GM08714 (cell line): ENCODE measurements around the gene STAB1.

Experiments
- H3K4me3 ChIP-seq: fragments of 200-500 bp; sonication (Bioruptor generic); 2 replicates; pipeline ENCODE4 v1.5.1; 2014; ENCODE audit warnings: mild to moderate bottlenecking, low read length, inconsistent platforms
- ZNF274 ChIP-seq: IDR thresholded peaks from 2 replicates; pipeline ENCODE4 v1.6.1; 2012; ENCODE audit warnings: mild to moderate bottlenecking, low read depth, low read length

Gene STAB1

DNA sequence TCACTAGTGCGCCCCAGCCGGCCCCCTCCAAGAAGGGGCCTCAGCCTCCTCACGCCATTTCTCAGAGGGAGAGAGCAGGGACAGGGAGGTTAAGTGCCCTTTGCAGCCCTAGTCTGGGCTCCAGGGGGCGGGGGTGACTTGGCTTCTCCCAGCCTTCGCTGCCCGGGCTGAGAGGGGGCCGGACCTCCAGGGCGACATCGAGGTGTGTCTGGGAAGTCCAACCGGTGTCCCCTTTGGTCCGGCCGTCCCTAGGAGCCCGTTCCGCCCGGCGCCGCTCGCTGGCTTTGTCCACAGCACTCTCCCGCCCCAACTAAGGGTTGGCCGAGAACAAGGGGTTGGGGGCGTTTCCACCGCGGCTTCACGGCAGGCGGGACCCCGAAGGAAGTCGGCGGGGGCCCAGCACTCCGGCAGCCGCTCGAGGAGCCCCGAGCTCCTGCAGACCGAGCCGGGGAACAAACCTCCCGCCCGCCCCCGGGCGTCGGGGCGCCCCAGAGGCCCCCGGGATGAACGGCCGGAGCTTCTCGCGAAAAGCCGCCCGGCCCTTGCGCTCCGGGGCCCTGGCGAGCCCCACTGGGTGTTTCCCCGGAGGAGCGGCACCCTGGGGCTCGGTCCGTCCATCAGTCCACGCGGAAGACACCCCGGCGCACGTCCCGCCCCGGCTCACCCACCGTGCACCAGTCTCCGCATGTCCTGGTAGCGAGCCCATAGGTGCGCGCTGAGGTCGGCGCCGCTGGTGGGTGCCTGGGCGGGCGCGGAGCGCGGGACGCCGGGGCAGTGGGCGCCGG lies 37.9 kb downstream of the STAB1 start:
- H3K4me3 ChIP-seq: peak overlapping the region; percentile 62
- no peak for TF ChIP-seq ZNF274

DNA sequence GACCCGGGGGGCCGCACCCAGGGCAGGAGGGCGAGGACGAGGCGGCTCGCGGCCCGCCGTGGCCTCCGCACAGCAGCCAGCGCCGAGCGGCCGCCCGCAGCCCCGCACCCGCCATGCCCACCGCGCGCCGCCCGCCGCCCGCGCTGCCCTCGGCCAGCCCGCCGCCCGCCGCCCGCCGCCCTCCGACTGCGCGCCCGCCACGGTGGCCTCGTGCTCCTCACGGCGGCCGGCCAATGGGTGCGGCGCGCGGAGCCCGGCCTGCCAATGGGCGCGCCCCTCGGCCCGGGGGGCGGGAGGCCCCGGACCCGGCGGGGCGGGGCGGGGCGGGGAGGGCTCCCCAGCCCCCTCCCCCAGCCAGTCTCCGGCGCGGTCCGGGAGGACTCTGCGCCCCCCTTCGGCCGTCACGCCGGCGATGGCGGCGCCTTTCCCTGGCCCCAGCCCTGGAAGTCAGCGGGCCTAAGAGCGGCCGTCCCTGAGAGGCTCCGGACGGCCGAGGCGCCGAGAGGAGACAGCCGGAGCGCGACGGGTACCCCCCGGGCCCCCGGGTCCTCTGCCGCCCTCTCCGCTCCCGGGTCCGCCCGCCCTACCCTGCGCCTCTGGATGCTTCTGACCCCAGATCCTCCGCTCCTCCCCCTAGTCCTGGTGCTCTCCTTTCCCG lies 38.6 kb downstream of the STAB1 start, which contains the start of gene NT5DC2:
Gene NT5DC2 (minus strand): TSS at position 235 of the 658 bp plus-strand sequence. CDS start 120 bp downstream, at position 115.
- TF ChIP-seq ZNF274: no peak
- peak within 1 kb of the TSS; percentile 62 for H3K4me3 ChIP-seq

DNA sequence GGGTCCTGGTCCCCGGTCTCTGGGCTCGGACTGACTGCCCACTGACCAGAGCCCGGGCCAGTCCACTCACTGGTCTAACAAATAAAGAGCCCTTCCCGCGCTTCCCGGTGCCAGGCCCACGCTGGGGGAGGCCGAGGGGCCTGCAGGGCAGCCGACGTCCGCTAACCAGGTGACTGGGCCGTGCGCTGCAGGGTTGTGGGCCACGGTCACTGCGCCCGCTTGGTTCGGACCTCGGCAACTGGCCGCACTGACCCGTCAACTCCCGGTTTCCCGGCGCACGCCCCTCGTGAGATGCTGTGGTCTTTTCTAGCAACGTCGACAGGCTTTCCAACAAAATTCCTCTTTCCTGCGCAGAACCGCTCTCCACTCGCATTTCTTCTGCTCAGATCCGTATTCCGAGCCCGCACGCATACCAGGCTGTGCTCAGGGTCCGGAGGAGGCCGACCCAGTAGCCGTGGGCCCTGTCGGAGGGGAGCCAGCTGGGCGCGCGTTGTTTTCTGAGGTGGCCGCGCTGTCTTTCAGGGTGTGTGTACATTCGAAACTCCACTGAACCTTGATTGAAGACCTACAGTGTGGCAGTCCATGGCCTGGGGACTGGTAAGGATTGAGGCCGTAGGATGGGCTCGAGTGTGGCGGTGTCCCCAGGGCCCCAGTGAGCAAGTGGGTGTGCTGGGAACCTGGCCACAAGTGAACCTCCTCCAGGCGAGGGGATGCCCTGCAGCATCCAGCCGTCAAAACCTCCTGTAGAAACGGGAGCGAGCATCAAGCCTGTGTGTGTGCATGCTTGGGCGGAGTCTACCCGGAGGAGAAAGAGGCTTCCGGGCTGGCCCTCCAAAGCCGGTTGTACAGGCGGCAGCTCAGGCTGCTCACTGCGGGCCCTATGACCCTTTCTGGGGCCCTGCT lies 39.4 kb downstream of the STAB1 start:
- TF ChIP-seq ZNF274: no peak
- H3K4me3 ChIP-seq: peak overlapping the region; percentile 59; the same call in 1 of the 2 replicates

DNA sequence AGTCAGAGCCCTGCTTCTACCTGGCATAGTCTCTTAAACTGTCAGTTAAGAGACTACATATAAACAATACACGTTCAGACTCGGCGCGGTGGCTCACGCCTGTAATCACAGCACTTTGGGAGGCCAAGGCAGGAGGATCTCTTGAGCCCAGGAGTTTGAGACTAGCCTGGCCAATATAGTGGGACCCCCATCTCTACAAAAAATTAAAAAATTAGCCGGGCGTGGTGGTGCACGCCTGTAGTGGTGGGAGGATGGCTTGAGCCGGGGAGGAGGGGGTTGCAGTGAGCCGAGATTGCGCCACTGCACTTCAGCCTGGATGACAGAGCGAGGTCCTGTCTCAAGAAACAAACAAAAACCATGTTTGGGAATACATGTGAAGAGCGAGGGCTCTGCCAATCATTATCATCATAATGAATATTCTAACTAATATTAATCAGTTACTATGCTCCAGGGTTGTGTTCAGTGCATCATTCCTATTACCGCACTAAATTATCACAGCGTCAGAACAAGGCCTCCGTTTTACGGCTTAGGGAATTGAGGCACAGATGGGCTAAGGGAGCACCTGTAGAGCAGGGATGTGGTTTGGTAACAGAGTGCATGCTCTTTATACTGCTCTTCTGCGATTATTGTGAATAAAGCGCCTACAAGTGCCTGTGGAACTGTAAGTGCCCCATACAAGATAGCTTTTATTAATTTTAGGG lies 40.4 kb downstream of the STAB1 start:
- no peak overlapping the region for H3K4me3 ChIP-seq
- no peak for TF ChIP-seq ZNF274

DNA sequence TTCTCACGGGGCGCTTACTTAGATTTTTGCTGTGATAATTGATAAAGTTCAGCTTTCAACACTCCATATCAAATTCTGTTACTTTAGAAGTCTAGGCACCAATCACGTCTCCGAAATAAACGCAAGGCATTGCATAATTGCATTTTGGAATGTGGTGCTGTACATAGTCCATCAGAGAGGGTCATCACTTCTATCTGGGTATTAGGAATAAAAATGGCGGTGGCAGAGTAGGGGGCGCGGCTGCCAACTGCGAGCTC lies 40.9 kb downstream of the STAB1 start:
- TF ChIP-seq ZNF274: no peak
- H3K4me3 ChIP-seq: no peak overlapping the region

DNA sequence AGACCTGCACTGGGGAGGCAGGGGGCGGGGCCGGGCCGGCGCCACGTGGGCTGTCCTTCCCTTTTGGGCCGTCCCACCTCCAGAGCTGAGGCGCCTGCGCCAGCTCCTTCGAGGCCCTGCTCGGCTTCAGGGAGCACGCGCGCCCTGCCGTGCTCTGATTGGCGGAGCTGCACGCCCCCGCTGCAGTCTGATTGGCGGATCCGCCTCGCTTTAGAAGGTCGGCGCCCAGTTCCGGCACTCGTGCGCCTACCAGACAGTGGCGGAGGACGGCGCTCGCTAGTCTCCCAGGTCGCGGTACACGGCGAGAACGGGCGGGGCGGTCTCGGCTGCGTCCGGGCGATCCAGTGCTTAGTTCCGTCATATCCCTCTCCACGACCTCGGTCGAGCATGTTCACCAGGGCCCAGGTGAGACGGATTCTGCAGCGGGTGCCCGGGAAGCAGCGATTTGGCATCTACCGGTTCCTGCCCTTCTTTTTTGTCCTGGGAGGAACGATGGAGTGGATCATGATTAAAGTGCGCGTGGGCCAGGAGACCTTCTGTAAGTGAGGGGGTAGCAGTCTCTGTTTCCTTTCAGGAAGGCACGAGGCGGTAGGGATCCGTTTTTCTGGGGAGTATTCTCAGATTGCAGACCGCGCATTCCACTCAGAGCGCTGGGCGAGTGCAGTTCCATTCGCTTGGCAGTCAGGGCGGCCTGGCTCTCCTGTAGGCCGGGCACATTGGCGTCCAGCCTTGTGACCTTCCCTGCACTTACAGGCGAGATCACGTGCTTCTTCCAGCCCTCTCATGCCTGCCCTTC lies 41.4 kb downstream of the STAB1 start, which contains the start of gene UQCC5:
Gene UQCC5 (plus strand): TSS at position 237 of the 796 bp plus-strand sequence. CDS start 151 bp downstream, at position 388.
- H3K4me3 ChIP-seq: peak within 1 kb of the TSS; percentile 76
- no peak for TF ChIP-seq ZNF274

DNA sequence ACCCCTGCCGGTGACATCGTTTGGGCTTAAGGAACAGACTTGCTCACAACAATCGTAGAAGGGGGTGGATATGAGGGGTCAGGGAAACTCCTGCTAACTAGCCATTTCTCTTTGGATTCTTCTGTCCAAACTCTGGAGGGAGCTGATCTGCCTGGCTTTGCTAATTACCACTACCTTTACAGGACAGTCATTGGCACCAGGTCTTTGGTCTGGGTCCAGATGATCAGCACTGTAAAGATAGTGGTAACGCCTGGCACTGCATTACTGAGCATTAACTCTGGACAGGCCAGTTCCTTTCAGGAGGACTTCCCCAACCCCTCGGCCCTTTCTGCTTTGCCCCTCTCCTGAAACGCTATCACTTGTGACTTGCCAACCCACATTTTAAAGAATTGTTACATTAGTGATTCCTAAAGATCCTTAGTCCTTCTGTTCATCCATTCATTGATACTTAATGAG lies 42.1 kb downstream of the STAB1 start:
- TF ChIP-seq ZNF274: no peak
- peak overlapping the region; percentile 76 for H3K4me3 ChIP-seq

DNA sequence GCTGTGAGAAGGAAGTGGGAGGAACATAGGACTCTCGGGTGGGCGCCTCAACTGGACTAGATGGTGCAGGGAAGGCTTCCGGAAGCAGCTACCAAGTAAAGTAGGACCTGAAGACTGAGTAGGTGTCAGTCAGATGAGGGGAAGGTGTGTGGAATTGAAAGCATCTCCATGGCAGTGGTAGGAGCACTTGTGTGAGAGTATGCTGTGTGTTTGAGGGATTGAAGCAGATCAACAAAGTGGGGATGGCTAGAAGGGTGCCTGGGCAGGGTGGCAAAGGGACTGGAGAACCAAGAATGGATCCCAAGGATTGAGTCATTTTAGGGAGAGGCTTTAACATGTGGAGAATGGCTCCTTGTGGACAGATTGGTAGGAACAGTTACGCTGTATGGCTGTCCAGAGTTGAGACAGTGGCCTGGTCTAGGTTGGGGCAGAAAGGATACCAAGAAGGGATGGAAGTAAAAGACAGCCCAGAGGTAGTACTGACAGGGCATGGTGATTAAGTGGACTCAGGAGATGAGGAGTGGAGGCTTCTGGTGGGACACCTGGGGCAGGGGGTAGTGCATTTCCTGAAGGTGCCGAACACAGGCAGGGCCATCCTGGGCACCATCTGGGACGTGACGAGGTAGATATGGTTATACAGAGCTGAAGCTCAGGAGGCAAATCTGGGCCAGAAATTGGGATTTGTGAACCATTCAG lies 42.7 kb downstream of the STAB1 start:
- no peak for TF ChIP-seq ZNF274
- peak overlapping the region; percentile 76 for H3K4me3 ChIP-seq

DNA sequence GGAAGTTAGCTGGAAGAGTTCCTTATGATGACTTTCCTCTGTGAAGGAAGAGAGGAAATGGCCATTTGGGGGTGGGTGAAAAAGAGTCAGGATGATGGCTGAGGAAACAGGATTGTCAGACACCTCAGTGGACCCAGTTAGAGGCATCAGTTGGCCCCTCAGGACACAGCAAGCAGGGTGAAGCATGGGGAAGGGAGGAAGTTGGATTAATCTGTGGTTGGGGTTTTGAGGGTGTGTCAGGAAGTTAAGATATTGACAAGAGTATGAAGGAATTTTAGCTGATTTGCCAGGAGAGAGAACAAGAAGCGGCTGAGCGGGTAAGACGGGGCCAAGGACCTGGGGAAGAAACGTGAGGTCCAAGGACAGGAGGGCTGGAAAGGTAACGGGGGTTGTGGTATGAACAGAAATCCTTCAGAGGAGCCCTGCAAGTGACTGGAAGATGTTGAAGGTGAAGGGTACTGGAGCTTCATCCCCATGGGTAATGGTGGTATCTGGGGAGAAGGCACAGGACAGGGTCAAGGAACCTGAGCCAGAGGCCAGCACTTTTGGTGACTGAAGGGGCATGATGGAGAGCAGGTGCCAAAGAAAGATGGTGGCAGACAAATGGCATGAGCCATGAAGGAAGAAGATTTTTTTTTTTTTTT lies 44.0 kb downstream of the STAB1 start:
- no peak for TF ChIP-seq ZNF274
- H3K4me3 ChIP-seq: no peak overlapping the region

DNA sequence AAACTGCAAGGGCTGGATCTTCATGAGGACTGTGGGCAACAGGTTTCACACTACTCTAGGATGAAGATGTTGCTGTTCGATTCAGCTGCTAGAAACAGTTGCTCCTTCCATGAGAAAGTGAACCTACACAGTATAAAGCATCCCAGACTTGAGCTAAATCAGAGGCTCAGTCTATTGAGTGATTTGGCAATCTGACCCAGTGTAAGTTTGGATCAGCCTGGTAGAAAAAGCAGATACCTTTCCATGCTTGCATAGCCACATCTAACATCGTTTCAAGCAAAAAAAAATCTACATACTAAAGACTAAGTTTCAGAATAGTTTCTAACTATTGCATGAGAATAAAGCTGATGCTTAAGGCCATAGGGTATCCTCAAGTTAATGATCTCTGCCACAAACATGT lies 45.9 kb downstream of the STAB1 start:
- H3K4me3 ChIP-seq: no peak overlapping the region
- TF ChIP-seq ZNF274: no peak

DNA sequence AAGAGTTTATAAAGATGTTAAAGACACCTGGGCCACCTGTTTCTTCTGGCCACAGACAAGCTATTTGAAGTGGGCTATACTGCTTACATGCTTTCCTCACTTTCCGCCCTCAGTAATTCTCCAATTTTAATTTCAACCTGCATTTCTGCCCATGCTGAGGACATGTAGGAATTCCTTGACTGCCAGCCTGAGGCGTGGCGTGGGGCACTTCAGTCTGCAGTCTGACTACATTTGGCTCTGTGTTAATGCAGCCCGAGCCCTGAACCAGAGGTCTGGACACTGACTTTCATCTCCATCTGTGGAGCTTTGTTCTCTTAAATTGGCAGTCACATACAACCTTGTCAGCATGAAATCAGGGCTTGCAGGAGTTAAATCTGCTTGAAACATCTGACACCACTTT lies 49.8 kb downstream of the STAB1 start:
- TF ChIP-seq ZNF274: no peak
- H3K4me3 ChIP-seq: no peak overlapping the region
